K562 (cell line): ENCODE data around the gene RSPH9. TPM values are rescaled to one million over a fixed set of nuclear protein-coding genes. Genes with fewer than 3 reads are reported as not detected.
A peak's percentile ranks its signal among the peaks of the same experiment; 100 is the strongest.

ENCODE experiments used
- BMI1 ChIP-seq: fragments of 150-350 bp; IDR thresholded peaks from 2 replicates; pipeline ENCODE4 v1.6.1; 2014; ENCODE audit warnings: low read length
- CBX3 ChIP-seq, 2 experiments: IDR thresholded peaks; 1 replicate in 1 of 2; 2 replicates in 1 of 2; pipeline ENCODE4 v1.6.1; 2012; ENCODE audit warnings: inconsistent platforms in 2 of 2, low read length in 2 of 2, borderline replicate concordance in 1 of 2, control low read depth in 1 of 2
- CHD2 ChIP-seq: IDR thresholded peaks from 2 replicates; pipeline ENCODE4 v1.6.1; 2011; ENCODE audit warnings: low read depth, low read length
- CSDE1 ChIP-seq, 2 experiments: fragments of 450-650 bp; IDR thresholded peaks; 2 replicates each; pipeline ENCODE4 v1.6.1; 2016; ENCODE audit warnings: mild to moderate bottlenecking in 1 of 2
- E2F8 ChIP-seq: fragments of 450-650 bp; IDR thresholded peaks from 2 replicates; pipeline ENCODE4 v1.7.1; 2018; ENCODE audit warnings: mild to moderate bottlenecking, low read depth; ENCODE audit not compliant: partially characterized antibody
- EWSR1 ChIP-seq: fragments of 450-650 bp; IDR thresholded peaks from 2 replicates; pipeline ENCODE4 v1.6.1; 2018; ENCODE audit warnings: borderline replicate concordance, mild to moderate bottlenecking, low read depth, moderate library complexity; ENCODE audit not compliant: partially characterized antibody
- FOXK2 ChIP-seq, 2 experiments: fragments of 450-650 bp; IDR thresholded peaks in 1 of 2; conservative IDR thresholded peaks in 1 of 2; 2 replicates each; pipeline ENCODE4 v1.6.1; 2016; ENCODE audit warnings: low read depth in 2 of 2, mild to moderate bottlenecking in 1 of 2
- MAFK ChIP-seq: IDR thresholded peaks from 2 replicates; pipeline ENCODE4 v1.6.1; 2011; ENCODE audit warnings: low read length, improper control_type of control experiment
- POLR2AphosphoS5 ChIP-seq: IDR thresholded peaks from 2 replicates; pipeline ENCODE4 v1.6.1; 2011; ENCODE audit warnings: mild to moderate bottlenecking, low read depth, low read length, moderate library complexity; ENCODE audit not compliant: control insufficient read depth, insufficient read depth
- SMAD1 ChIP-seq: fragments of 150-350 bp; IDR thresholded peaks from 2 replicates; pipeline ENCODE4 v1.6.1; 2014; ENCODE audit warnings: low read length, low read depth; ENCODE audit not compliant: partially characterized antibody
- TFAM ChIP-seq: fragments of 250-450 bp; sonication (Bioruptor Pico); conservative IDR thresholded peaks from 2 replicates; pipeline ENCODE4 v1.5.0; 2021; ENCODE audit warnings: mild to moderate bottlenecking, moderate library complexity
- TSHZ1 ChIP-seq: fragments of 250-450 bp; sonication (Bioruptor Pico); IDR thresholded peaks from 2 replicates; pipeline ENCODE4 v1.4.0; 2020; ENCODE audit warnings: mild to moderate bottlenecking, moderate library complexity
- ZEB2 ChIP-seq: fragments of 450-650 bp; IDR thresholded peaks from 2 replicates; pipeline ENCODE4 v1.6.1; 2016
- ZNF143 ChIP-seq: sonication (generic); formaldehyde crosslinking; IDR thresholded peaks from 2 replicates; pipeline ENCODE4 v1.9.0; 2022; ENCODE audit warnings: mild to moderate bottlenecking, missing genetic modification reagents
- ZNF224 ChIP-seq: sonication (generic); formaldehyde crosslinking; IDR thresholded peaks from 2 replicates; pipeline ENCODE4 v1.8.0; 2022; ENCODE audit warnings: mild to moderate bottlenecking, missing genetic modification reagents
- ZNF609 ChIP-seq: sonication (generic); formaldehyde crosslinking; IDR thresholded peaks from 2 replicates; pipeline ENCODE4 v1.8.1; 2023; ENCODE audit warnings: missing genetic modification reagents, mild to moderate bottlenecking, borderline replicate concordance
- polyA plus RNA-seq, 8 experiments: library from polyadenylated mRNA; depleted of rRNA in 4 of 8; stranded (reverse) in 5 of 8; unstranded in 3 of 8; fragments of >200 nt; fragmentation: Nextera tagmentation in 2 of 8; fragmentation: Illumina TruSeq in 1 of 8; extraction: Ambion mirVana in 2 of 8; extraction: Trizol in 1 of 8; gene quantifications; 2 replicates each; pipeline versions ENCODE4 v1.2.1 to v1.2.3, GENCODE V29; 2011 to 2014; ENCODE audit warnings: inconsistent platforms in 1 of 8, missing spikeins in 1 of 8
- total RNA-seq, 7 experiments: library from RNA; depleted of rRNA in 6 of 7; stranded (reverse); fragments of >200 nt in 6 of 7; fragmentation: Illumina TruSeq in 2 of 7; extraction: Trizol in 2 of 7; gene quantifications; 2 replicates each; pipeline versions ENCODE4 v1.2.1 to v1.2.3, GENCODE V29; 2011 to 2021; ENCODE audit warnings: low replicate concordance in 1 of 7

The RSPH9 gene
- total and polyA plus RNA-seq, 9 of the 15 experiments (the other 6 are each of a cell fraction or from before 2014, with no cell fraction given), result 0.05 to 0.60 (median 0.39) TPM; not detected in 6

GRCh38 chr6:43667245-43668150 is 22.7 kb downstream of the RSPH9 start (continued):
- no peak for TF ChIP-seq ZNF609 (CRISPR knock-in tag)
- TF ChIP-seq EWSR1, result no peak
- no peak for TF ChIP-seq TSHZ1 (CRISPR knock-in tag)
- no peak; the same call in 1 of the 2 replicates for TF ChIP-seq POLR2AphosphoS5
- TF ChIP-seq CHD2, result no peak
- no peak for TF ChIP-seq FOXK2 (conservative IDR thresholded peaks at IDR 0.05 in 1 of 2, IDR thresholded peaks at IDR 0.05 in 1 of 2; ENCODE audit: low read depth in 2 of 2)
- TF ChIP-seq ZNF143 (CRISPR knock-in tag), result no peak
- TF ChIP-seq TFAM, result no peak
- TF ChIP-seq MAFK, result no peak
- TF ChIP-seq SMAD1, result no peak
- peak; percentile 67; the same call in 1 of the 2 replicates for TF ChIP-seq ZEB2
- TF ChIP-seq E2F8, result peak; percentile 37
- no peak; a peak in 1 of 3 replicates for TF ChIP-seq CBX3 (IDR thresholded peaks at IDR 0.05; ENCODE audit: borderline replicate concordance in 1 of 2, low read length in 2 of 2)
- no peak for TF ChIP-seq ZNF224
- TF ChIP-seq BMI1, result no peak
- no peak for TF ChIP-seq CSDE1 (IDR thresholded peaks at IDR 0.05)
